ENCODE data around the gene MAT2A. TPM values are rescaled to one million over a fixed set of nuclear protein-coding genes. Genes with fewer than 3 reads are reported as not detected.

The MAT2A gene
- total and polyA plus RNA-seq, 9 of the 15 experiments (the other 6 are each of a cell fraction or from before 2014, with no cell fraction given): 130 to 1,027 (median 240) TPM

- TF ChIP-seq SUPT5H (IDR thresholded peaks at IDR 0.05) (0 out of 2 replicates have a peak, but pooled peaks have one; percentile 25), POLR2G (IDR thresholded peaks at IDR 0.05; ENCODE audit: low read depth, low read length) (no peak), PTRF (tag; IDR thresholded peaks at IDR 0.05) (no peak), FUS (optimal IDR thresholded peaks at IDR 0.05; ENCODE audit: low read depth, low read length) (no peak), JUNB (CRISPR knock-in tag; conservative IDR thresholded peaks at IDR 0.05) (no peak), EGR1 (conservative IDR thresholded peaks at IDR 0.05) (no peak), NCOR1 (IDR thresholded peaks at IDR 0.05) (peak; percentile 6; the same call in 1 of the 2 replicates), ZNF830 (CRISPR knock-in tag; IDR thresholded peaks at IDR 0.05) (no peak), SETDB1 (IDR thresholded peaks at IDR 0.05; ENCODE audit: low read length) (no peak), PRDM10 (IDR thresholded peaks at IDR 0.05; ENCODE audit: partially characterized antibody) (no peak), ZNF174 (CRISPR knock-in tag; IDR thresholded peaks at IDR 0.05) (no peak), ATF7 (IDR thresholded peaks at IDR 0.05) (no peak), NFIC (IDR thresholded peaks at IDR 0.05) (no peak), SAP30 (IDR thresholded peaks at IDR 0.05; ENCODE audit: borderline replicate concordance, insufficient read depth, low read depth, low read length, poor library complexity, severe bottlenecking) (no peak), ZKSCAN8 (CRISPR knock-in tag; IDR thresholded peaks at IDR 0.05) (no peak), NFRKB (IDR thresholded peaks at IDR 0.05; ENCODE audit: low read depth) (peak; percentile 54; the same call in 1 of the 2 replicates), HNRNPK (IDR thresholded peaks at IDR 0.05; ENCODE audit: low read depth, low read length, poor library complexity, severe bottlenecking) (no peak), ELF4 (CRISPR knock-in tag; IDR thresholded peaks at IDR 0.05) (no peak), HNRNPUL1 (IDR thresholded peaks at IDR 0.05; ENCODE audit: low read length) (peak; percentile 83), PHF21A (IDR thresholded peaks at IDR 0.05; ENCODE audit: borderline replicate concordance, low read depth) (0 out of 2 replicates have a peak, but pooled peaks have one; percentile 53), FOXJ2 (tag; IDR thresholded peaks at IDR 0.05) (no peak), EP400 (IDR thresholded peaks at IDR 0.05) (no peak), HLTF (IDR thresholded peaks at IDR 0.05) (no peak)
- TF ChIP-seq, protein P1, sequence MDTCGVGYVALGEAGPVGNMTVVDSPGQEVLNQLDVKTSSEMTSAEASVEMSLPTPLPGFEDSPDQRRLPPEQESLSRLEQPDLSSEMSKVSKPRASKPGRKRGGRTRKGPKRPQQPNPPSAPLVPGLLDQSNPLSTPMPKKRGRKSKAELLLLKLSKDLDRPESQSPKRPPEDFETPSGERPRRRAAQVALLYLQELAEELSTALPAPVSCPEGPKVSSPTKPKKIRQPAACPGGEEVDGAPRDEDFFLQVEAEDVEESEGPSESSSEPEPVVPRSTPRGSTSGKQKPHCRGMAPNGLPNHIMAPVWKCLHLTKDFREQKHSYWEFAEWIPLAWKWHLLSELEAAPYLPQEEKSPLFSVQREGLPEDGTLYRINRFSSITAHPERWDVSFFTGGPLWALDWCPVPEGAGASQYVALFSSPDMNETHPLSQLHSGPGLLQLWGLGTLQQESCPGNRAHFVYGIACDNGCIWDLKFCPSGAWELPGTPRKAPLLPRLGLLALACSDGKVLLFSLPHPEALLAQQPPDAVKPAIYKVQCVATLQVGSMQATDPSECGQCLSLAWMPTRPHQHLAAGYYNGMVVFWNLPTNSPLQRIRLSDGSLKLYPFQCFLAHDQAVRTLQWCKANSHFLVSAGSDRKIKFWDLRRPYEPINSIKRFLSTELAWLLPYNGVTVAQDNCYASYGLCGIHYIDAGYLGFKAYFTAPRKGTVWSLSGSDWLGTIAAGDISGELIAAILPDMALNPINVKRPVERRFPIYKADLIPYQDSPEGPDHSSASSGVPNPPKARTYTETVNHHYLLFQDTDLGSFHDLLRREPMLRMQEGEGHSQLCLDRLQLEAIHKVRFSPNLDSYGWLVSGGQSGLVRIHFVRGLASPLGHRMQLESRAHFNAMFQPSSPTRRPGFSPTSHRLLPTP (IDR thresholded peaks at IDR 0.05; ENCODE audit: borderline replicate concordance, extremely low read depth, insufficient read length): no peak
Measured at GRCh38 chr2:85540133-85540648, 1.2 kb downstream of the MAT2A start (continued).

Measured in K562 (cell line).